HG03442 (cell line): ENCODE data around the gene ZDHHC14.
A peak's percentile ranks its signal among the peaks of the same experiment; 100 is the strongest.
"Not testable (repeated sequence)": the region's sequence is repeated elsewhere in the genome, so short reads cannot be mapped to it uniquely, and the experiment has no call there.

Experiments used
- ATAC-seq: cut with Tn5 transposase; IDR thresholded peaks from one replicate; pipeline ENCODE4 v1.9.1; 2021; ENCODE audit warnings: mild to moderate bottlenecking, moderate library complexity; ENCODE audit not compliant: unreplicated experiment

ZDHHC14 gene

DNA sequence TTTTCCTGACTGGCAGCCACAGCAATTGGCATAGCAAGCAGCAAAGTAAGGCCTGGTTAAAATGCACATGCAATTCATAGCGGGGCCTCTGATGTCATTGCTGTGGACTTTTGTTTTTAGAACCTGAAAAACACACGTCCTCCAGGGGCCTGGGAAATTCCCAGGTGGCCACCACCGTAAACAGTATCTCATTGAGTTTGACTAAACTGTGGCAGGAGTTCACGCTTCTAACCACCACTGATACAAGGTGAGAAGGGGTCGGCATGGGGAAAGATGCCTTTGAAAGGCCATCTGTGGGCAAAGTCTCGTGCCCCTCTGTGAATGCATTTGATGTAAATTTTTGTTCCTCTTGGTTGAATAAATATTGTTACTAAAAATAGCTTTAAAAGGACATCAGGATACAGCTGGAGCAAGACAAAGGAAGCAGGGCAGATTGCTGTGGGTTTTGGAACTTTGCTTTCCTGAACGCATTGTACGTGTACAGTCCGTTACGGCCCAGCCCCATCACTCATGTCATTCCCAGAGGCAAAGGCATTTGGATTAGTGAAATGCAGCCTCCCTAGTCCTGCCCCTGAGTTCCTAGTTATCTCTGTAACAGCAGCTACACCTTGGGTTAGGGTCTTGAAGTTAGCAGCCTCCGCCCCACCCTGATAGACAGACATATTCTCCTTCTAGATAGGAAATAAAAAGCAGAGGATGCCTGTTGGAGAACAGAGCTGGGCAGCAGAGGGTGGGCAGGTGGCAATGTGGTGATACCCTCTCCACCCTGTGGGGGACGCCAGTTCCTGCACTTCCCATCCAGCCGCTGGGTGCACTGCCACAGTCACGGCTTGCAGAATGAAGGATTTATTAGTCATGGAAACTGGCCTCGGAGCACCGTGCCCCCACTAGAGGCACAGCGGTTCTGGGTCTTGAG lies 80.3 kb downstream of the ZDHHC14 start:
- peak; percentile 45 for ATAC-seq

DNA sequence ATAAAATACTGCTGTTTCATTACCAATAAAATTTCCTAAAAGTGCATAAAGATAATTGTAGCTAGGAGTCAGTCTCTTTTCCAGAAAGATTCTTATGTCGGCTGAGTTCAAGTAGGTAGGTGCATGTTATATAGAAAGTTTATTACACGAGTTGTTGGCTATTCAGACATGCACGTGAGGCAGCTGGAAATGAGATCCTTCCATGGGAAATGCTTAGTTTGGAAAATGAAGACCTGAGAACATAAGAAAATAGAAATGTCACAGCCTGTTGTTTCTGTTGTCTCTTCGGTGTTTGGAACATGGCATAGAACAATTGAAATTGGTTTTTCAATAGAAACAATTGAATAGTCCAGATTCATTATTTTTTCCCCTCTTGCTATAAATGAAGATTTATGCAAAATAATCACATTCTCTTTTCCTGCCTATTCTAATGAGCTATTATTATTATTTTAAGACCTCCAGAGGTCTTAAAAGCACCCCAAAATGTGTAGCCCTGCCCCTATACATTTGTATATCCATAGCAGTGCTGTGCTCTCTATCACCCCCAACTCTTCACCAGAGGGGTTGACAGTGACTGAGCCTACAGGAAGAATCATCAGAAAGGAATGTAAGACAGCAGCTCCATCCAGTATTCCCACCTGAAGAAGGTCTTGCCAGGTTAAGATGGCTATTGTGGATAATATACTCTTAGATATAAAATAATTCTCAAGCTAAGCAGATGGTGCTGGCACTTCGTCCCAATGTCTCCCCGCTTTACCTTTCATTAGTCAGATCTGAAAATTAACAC lies 82.2 kb downstream of the ZDHHC14 start:
- no peak for ATAC-seq

DNA sequence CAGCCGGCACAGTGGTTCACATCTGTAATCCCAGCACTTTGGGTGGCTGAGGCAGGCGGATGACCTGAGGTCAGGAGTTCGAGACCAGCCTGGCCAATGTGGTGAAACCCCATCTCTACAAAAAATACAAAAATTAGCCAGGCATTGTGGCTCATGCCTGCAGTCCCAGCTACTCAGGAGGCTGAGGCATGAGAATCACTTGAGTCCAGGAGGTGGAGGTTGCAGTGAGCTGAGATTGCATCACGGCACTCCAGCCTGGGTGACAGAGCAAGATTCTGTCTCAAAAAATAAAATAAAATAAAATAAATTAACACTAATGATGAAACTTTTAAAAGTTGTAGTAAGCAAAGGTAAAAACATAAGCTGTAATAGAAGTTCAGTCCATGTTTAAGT lies 82.7 kb downstream of the ZDHHC14 start:
- ATAC-seq = not testable (repeated sequence)

DNA sequence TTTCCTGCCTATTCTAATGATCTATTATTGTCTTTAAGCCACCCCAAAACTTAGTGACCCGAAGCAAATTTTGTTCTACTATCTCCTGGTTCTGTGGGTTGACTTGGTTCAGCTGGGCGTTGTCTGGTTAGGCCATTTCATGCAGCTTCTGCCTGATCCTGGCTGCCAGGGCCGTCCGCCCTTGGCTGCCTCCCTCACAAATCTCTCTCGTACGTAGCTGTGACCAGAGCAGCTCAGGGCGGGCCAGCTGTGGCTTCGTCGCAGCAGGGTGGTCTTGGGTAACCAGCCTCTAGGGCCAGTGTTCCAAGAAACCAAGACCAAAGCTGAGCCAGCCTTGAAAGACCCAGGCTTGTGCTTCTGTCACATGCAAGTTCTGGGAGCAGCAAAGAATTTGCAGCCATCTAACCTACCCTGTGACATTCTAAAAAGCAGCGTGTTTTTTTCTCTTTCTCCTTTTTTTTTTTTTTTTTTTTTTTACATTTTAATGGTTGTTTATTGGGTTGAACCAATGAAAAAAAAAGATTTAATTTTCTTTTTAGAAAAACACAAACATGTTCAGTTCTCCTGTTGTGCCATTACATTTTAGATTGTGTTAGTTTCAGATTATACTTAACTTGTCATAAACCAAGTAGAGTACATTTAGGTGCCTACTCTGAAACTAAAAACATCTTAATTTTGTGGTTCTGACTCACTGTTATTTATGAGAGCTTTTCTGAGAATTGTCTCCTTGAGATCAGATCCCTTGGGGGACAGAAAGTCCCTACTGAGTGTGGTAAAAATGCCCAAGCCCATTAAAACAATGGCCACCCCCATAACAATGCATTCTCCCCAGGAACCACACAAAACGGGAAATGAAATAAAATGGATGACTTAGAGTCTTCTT lies 83.9 kb downstream of the ZDHHC14 start:
- ATAC-seq = peak; percentile 57

DNA sequence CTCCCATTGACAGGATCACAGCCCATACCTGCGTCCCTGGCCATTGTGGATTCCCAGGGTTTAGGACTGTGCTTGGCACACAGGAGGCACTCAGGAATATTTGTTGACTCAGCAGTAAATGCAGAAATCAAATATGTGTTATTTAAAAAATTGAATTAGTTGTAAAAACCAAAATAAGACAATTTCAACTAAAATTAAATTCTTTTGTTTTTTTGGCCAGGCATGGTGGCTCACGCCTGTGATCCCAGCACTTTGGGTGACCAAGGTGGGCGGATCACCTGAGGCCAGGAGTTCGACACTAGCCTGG lies 85.3 kb downstream of the ZDHHC14 start:
- ATAC-seq = no peak

DNA sequence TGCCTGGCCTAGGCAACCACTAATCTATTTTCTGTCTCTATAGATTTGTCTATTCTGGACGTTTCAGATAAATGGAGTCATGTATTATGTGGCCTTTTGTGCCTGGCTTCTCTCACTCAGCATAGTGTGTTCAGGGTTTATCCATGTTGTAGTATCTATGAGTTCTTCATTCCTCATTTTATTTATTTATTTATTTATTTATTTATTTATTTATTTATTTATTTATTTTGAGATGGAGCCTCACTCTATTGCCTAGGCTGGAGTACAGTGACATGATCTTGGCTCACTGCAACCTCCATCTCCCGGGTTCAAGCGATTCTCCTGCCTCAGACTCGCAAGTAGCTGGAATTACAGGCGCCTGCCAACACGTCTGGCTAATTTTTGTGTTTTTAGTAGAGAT lies 86.3 kb downstream of the ZDHHC14 start:
- ATAC-seq = not testable (repeated sequence)

DNA sequence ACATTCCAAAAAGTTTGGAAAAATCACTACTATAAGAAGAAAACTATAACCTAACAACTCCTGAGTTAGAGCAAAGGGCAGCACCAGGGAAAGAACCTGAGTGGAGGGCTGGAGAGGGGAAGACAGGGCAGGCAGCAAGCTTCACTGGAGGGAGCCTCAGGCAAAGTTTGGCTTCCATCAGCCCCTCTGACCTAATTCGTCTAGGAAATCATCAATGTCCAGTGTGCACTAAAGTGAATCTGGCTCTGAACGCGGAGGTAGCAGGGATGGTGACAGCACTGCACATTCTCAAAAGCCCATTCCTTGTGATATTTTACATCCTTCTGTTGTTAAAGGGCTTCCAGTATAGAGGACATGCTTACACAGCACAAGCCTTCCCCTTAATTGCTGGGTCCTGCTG lies 87.1 kb downstream of the ZDHHC14 start:
- no peak for ATAC-seq

DNA sequence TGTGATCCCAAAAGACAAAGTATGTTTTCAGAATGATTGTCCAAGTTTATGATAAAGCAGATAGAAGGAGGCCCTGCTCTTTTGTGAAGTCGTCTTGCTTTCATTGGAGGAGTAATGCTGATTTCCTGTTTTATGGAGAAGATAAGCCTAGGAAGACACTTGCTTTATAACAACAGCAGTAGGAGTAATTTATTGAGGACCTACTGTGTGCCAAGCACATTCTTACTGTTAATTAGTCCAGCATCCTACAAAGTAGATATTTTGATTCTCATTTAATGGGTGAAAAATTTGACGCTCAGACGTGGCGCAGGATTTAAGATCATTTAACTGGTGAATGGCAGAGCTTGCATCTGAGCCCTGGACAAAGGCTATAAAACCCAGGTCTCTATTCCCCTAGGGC lies 87.6 kb downstream of the ZDHHC14 start:
- no peak for ATAC-seq

DNA sequence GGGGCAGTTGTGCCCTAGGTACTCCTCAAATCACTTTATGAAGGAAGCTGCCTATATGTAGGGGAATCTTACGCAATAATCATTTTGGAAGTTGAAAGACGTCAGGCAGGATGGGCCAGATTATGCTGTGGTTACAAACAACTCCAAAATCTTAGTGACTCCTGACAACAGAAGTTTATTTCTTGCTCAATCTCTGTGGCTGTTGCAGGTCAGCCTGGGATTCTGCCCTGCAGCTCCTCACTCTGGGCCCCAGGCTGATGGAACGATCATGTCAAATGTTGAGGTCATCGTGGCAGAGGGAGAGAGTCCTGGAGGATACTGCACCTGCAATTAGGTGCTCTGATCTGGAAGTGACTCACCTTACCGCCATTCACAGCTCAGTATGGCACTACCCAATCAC lies 88.4 kb downstream of the ZDHHC14 start:
- ATAC-seq = no peak

DNA sequence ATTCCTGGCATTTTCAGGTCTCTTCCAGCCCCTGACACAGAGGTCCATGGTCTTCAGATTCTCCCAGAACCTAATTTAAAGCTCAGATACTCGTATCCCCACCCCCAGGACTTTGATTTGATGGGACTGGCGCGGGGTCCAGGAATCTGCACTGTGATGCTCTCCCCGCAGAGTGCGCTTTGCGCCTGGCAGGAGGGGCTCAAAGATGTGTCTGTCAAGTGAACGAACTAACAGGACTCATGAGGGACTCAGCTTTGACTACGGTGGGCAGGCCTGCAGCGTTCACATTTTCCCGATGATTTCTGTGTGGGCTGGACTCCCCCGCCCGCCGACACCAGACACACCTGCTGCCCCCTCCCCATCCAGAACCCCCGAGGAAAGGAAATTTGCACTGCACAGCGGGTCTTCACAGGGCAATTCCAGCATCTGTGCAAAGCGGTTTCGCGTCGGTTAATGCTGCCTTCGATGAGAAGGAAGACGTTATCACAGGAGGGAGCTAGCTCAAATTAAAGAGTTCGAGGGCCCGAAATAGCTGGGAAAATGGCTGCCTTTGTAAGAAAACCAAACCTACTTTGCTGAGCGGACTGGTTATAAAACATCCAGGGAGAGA lies 90.2 kb downstream of the ZDHHC14 start:
- no peak for ATAC-seq

DNA sequence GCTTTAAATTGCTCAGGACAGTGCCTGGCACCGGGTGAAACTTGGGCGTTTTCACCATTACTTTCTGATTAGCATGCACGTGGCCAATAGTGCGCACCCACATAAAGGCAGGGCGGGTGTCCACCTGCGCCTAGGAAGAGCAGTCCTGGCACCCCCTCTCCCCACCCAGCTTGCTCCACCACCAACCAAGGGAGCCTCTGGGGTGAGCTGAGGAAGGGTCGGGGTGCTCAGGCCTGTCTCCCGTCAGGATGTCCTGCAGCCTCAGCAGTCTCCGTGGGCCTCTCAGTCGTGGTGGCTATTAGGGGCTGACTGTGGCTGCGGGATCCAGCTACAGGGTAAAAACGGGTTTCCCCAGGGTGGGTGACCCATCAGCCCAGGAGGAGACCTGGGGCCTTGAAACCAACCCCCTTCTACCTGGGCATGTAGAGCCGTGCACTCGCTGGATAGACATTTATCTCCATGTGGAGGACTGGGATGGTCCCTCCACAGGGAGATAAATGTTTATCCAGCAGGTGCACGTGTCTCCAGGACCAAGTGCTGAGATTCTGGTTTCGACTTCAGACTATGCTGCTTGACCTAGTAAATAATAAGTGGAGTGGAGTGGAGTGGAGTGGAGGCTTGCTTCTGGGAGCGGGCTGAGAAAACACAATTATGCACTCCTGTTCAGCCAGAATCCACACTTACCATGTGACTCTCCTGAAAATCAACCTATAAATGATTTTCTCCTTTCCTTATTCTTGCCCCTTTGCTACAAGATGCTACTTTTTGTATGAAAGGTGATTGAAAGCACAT lies 91.1 kb downstream of the ZDHHC14 start:
- no peak for ATAC-seq

DNA sequence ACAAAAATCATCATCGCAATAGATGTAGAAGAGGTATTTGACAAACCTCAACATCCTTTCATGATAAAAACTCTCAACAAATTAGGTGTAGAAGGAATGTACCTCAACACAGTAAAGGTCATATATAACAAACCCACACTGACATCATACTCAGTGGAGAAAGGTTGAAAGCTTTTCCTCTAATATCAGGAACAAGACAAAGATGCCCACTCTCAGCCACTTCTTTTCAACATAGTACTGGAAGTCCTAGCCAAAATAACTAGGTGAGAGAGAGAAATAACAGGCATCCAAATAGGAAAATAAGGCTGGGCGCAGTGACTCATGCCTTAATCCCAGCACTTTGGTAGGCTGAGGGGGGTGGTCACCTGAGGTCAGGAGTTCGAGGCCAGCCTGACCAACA lies 95.8 kb downstream of the ZDHHC14 start:
- no peak for ATAC-seq

DNA sequence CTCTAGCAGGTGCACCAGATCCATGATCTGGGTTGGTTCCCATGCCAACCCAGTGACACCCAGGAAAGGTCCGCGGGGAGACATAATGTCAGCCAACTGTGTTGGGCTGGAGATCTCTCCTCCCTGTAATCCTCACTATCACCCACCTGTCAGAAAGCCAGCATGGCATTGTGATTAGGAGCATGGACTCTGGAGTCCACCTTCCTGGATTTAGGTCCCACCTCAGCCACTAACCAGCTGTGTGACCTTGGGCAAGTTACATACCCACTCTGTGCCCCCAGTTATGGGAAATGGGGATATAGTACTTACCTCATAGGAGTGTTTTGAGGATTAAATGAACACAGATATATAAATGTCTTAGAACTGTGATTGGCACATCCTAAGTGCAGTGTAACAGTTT lies 97.9 kb downstream of the ZDHHC14 start:
- ATAC-seq = no peak

DNA sequence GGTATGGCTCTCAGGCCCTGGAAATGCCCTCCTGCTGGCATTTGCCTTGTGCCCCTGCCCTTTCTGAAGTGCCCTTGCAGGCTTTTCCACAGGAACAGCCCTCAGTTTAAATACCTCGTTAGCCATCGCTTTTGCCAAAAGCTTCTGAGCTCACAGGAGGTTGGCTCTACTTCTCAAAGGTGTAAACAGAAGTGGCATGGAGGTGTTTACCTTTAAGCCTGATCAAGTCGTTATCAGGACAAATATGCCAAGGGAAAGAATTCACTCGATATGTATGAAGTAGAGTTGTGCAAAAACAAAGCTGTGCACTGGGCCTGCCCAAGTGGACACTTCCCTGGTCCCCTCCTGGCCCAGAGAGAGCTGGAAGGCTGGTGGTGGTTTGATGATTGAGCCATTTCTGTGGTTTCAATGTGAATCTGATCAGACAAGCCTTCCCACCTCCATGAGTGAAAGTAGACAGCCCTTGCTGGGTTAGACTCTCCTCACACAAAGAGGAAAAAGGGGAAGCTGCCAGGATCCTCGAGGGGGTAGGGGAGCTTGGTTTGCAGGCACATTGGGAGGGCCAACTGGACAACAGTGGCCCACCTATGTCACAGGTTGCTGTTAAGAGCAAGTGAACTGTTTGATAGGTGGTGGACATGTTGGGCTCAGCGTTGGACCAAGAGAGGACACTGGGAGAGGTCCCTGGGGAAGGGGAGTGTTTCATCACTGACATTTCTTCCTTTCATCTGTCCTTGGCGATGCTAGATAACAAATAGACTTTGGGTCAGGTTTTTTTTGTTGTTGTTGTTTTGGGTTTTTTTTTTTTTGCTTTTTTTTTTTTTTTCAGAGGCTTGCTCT lies 98.7 kb downstream of the ZDHHC14 start:
- ATAC-seq = no peak

DNA sequence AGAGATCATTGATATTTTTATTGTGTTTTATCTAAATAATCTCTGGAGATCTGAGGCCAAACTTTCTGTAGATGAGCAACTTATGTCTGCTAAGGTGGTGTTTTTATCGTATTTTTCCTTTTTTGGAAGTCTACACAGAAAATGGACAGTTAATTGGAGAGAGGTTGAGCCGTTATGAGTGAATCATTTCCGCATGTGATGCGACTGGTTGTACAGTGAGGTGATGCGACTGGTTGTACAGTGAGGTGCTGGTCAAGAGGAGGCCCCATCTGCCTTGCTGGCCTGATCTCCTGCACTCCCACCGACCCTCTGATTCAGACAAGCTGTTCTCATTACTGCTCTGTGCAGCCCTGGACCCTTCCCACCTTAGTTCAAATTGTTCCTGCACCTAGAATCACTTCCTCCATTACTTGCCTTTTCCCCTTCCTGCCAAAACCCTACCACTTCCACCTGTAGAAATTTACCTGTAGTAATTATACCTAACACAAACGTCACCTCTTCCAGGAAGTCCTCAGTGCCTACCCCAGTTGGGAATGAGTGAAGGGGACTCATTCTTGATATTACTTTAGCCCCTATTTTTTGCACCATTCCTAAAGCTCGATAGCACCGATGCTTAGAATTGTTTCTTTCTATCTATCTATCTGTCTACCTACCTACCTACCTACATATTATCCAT lies 100.3 kb downstream of the ZDHHC14 start:
- ATAC-seq = no peak

DNA sequence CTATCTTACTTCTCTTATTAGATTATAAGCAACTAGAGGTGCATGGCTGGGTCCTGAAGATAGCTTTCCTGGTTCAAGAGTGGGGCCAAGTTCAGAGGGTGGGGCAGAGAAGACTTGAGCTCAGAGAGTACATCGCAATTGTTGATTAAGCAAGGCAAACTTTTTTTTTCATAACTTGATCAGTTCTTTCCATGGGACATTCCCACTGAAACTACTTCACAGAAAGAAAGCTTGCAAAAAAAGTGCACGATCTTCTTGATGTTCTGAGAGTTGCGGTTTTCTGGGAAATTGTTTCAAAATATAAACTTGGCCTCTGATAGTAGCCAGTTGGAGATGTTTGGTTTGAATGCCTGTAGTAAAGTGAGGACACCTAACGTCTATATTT lies 100.9 kb downstream of the ZDHHC14 start:
- ATAC-seq = no peak

DNA sequence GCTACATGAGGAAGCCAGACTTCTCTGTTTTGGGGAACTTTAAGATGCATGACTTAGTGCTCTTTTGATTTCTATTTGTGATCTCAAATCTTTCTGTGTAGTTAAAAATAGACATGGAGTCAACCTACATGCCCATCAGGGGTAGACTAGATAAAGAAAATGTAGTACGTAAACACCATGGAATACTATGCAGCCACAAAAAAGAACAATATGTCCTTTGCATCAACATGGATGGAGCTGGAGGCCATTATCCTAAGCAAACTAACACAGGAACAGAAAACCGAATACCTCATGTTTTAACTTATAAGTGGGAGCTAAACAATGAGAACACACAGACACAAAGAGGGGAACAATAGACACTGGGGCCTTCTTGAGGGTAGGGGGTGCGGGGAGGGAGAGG lies 102.8 kb downstream of the ZDHHC14 start:
- ATAC-seq = no peak

DNA sequence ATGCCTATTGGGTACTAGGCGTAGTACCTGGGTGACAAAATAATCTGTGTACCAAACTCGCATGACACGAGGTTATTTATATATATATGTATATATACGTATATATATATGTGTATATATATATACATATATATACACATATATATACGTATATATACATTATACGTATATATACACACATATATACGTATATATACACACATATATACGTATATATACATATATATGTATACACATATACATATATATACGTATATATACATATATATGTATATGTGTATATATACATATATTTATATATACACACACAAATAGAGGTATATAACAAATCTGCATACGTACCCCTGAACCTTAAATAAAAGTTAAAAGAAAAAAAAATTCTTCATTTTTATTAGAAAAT lies 103.2 kb downstream of the ZDHHC14 start:
- ATAC-seq = no peak

DNA sequence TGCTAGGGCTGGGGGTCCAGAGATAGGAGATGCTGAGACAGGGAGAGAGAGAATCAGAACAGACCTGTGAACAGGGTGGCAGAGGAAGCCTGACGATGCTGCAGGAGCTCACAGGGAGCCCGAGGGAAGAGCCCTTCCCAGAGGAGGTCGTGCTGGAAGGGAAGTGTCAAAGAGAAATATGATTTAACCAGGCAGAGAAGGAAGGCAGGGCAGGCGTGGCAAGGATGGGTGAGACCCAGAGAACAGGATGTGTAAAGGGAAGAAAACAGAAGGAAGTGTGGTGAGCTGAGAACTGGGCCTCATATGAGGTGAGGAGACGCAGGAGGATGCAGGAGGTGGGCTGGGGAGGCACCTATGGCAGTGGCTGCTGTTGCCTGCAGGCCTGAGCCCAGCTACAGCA lies 105.6 kb downstream of the ZDHHC14 start:
- no peak for ATAC-seq
